Esophagus muscularis mucosa (tissue), 4 donors: ENCODE data around the gene SMIM11.

Experiments
- CTCF ChIP-seq, 3 experiments: fragments of 200-600 bp in 2 of 3; fragments of 450-650 bp in 1 of 3; sonication (generic) in 2 of 3; IDR thresholded peaks; one replicate each; pipeline ENCODE4 v1.5.1; 2017 to 2019; ENCODE audit warnings: antibody characterized with exemption in 3 of 3, mild to moderate bottlenecking in 2 of 3, moderate library complexity in 1 of 3
- EP300 ChIP-seq: sonication (generic); formaldehyde crosslinking; IDR thresholded peaks from one replicate; pipeline ENCODE4 v1.6.1; 2017; ENCODE audit warnings: antibody characterized with exemption
- POLR2A ChIP-seq: fragments of 450-650 bp; IDR thresholded peaks from one replicate; pipeline ENCODE4 v1.6.1; 2017; ENCODE audit warnings: antibody characterized with exemption, moderate library complexity, mild to moderate bottlenecking, low read depth
- POLR2AphosphoS5 ChIP-seq, 2 donors: sonication (generic); formaldehyde crosslinking; IDR thresholded peaks; one replicate each; pipeline ENCODE4 v1.6.1; 2017; ENCODE audit warnings: antibody characterized with exemption in 2 of 2

DNA sequence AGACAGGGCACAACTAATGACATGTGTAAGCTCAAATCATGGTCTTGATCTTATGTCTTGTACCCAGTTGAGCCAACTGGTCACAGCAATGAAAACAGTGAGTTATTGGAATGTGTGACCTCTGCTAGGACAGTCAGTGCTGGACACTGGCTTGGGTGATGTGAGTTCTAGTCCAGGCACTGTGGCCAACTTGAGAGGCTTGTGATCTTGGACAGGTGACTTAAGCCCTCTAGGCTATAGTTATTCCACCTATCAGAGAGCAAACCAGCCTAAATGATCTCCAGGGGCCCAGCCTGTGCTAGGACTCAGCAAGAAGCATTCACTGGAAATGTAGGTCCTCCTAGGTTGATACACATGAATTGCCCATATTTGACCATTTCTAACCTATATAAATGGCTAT, 10.4 kb upstream of the SMIM11 start:
- no peak for TF ChIP-seq POLR2A
- no peak for TF ChIP-seq CTCF (IDR thresholded peaks at IDR 0.05)
- TF ChIP-seq POLR2AphosphoS5 (IDR thresholded peaks at IDR 0.05): no peak
- TF ChIP-seq EP300: no peak
